LoVo (cell line): ENCODE measurements around the gene NOTCH2.

Experiments used
- DNase-seq: peaks from one replicate; pipeline ENCODE4 v3.0.0-alpha.2; 2016; ENCODE audit warnings: low spot score

NOTCH2 gene

GRCh38 chr1:119874186-119874585, 195.3 kb downstream of the NOTCH2 start:
- DNase-seq: no peak

- no peak for DNase-seq
Measured at GRCh38 chr1:119873135-119874015, 196.1 kb downstream of the NOTCH2 start.

- DNase-seq: no peak
Measured at GRCh38 chr1:119871881-119872280, 197.6 kb downstream of the NOTCH2 start.

- peak; percentile 62 for DNase-seq
Measured at GRCh38 chr1:119870917-119871596, 198.4 kb downstream of the NOTCH2 start.

GRCh38 chr1:119869995-119870394, 199.5 kb downstream of the NOTCH2 start:
- DNase-seq: no peak

GRCh38 chr1:119868176-119868575, 201.3 kb downstream of the NOTCH2 start:
- DNase-seq: no peak

GRCh38 chr1:119866451-119866850, 203.0 kb downstream of the NOTCH2 start:
- no peak for DNase-seq

- DNase-seq: no peak
Measured at GRCh38 chr1:119865627-119866026, 203.8 kb downstream of the NOTCH2 start.

- DNase-seq: no peak
Measured at GRCh38 chr1:119862276-119862675, 207.2 kb downstream of the NOTCH2 start.
